ENCODE data around the gene ARID2.

The ARID2 gene

DNA sequence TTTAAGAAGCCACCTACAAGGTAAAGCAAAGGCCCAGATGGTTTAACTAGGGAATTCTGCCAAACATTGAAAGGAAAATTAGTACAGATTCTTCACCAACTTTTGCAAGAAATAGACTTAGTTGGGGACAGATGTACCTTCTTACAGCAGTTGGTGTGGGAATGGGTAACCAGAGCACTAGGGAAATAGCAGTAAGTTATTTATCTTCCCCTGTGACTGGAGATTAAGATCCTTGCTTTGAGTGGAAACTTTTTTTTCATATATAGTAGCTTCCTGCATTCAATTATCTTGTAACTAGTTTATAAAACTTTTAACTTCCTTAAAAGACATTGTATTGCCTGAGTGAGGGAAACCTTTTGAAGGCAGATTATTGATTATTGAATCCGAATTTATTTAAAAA is 44.2 kb downstream of the ARID2 start:
- DNase-seq, result no peak

DNA sequence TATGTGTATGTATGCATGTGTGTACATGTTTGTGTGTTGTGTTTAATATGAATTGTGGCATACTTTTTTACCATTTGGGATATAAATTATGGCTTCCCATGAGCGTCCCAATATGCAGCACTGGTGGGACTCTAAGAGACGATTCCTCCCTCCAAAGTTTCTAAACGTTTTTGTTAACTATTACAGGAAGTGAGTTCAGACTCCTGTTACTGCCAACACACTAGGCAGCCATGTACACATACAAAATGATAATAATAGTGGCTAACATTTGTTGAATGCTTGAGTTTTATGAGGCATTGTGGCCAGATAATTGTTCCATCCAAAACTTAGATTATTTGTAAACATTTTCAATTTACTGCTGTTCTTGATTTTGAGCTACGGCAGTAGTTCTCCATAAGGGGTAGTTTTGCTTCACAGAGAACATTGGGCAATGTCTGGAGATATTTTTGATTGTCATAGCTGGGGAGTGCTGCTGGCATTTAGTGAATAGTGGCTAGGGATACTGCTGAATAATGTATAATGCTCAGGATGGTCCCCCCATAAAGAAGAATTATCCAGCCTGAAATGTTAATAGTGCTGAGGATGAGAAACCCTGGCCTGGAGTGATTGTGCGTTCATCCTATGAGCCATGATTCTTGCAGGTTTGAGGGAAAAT is 45.1 kb downstream of the ARID2 start:
- no peak for DNase-seq

- no peak for DNase-seq
These were observed 46.0 kb downstream of the ARID2 start for GRCh38 chr12:45775465-45775864.

- no peak for DNase-seq
These were observed 46.5 kb downstream of the ARID2 start for GRCh38 chr12:45775964-45776363.

DNA sequence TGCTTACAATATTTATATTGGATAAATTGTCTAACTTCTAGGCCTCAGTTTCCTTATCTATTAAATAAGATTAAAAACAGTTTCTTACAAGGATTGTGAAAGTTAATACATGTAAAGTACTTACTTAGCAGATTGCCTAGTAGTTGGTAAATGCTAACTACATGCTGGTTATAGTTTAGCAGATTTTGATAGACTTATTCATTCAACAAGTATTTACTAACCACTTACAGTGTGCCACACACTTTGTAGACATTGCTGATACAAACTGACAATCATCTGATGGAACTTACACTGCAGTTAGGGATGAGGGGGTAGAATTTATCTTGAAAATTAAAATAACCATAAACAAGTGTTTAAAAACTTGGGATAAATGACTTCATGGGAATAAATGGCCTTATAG is 50.4 kb downstream of the ARID2 start:
- DNase-seq, result no peak

DNA sequence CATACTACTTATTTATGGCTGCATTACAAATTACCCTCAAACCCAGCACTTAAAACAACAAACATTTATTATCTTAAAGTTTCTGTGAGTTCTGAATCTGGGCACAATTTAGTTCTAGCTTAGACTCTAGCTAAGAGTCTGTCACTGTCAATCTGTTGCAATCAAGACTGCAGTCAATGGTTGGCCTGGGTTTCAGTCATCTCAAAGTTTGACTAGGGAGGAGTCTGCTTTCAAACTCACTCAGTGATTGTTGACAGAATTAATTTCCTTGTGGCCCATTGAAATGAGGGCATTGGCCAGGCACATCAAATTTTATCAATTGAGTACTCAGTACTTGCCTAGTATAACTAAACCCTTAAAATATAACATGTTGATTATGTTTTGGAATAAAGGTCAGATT is 51.6 kb downstream of the ARID2 start:
- DNase-seq, result no peak

DNA sequence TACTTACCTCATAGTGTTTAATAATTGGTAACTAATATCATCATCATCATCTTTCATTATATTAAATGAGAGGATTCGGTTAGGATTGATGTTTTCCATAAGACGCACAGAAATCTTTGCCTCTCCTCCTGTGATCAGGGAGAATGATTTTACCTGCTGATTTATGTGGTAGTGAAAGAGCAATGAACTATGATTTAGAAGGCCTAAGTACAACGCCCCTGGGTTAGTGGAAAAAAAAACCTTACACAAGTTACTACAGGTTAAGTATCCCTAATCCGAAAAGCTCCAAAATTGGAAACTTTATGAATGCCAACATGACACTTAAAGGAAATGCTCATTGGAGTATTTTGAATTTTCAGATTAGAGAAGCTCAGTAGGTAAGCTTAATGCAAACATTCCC is 55.8 kb downstream of the ARID2 start:
- no peak for DNase-seq

DNA sequence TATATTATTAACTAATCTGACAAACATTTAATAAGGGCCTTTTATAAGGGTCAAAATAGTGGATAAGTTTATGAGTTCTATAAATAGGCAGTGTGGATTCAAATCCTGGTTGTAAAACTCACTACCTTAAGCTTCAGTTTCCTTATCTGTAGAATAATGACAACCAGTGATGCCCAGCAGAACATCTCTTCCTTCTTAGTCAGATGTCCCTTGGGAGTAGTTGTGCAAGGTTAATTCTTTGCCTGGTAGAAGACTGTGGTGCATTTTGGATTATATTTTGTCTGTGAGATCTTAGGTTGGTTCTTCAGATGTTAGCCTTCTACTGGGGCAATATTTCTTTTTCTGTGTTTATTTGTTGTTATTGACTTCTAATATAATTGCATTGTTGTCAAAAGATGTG is 59.5 kb downstream of the ARID2 start:
- peak in 1 of 2 experiments; percentile 38 for DNase-seq

DNA sequence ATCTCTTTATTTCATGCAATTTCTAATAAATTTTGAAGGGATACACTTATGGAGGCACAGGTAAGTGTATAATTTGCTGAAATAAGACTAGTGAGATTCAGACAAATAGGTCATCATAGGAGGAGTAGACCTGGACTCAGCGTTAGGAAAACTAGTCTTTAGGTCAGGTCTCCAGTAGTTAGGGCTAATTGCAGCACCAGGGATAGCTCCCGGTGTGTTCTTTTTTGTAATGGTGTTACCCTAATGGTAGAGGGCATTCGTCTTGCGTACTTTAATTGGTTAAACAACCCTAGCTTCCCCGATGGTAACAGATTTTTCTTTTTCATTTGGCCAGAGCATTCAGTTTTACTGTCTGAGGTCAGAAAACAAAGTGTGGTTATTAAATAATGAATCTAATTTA is 64.9 kb downstream of the ARID2 start:
- DNase-seq, result no peak

DNA sequence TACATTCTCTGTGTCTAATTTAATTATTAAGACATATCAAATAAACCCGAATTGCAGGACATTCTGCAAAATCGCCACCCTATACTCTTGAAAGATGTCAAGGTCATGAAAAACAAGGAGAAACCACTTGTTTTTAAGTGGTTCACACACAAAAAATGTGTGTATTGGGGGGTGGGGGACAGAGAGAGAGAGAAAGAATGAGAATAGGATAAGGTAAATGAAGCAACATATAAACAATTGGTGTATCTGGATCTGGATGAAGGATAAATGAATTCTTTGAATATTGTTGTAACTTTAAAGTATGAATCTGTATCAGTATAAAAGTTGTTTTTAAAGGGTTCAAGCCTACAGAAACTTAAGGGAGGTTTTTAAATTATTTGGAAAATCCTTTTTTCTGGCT is 72.1 kb downstream of the ARID2 start:
- DNase-seq, result no peak

GRCh38 chr12:45803111-45803510 is 73.6 kb downstream of the ARID2 start:
- DNase-seq, result no peak

- DNase-seq, result no peak
These were observed 87.1 kb downstream of the ARID2 start for GRCh38 chr12:45816652-45817051.

- no peak for DNase-seq
These were observed 98.5 kb downstream of the ARID2 start for GRCh38 chr12:45827974-45828373.

GRCh38 chr12:45828402-45828801 is 98.9 kb downstream of the ARID2 start:
- no peak for DNase-seq

DNA sequence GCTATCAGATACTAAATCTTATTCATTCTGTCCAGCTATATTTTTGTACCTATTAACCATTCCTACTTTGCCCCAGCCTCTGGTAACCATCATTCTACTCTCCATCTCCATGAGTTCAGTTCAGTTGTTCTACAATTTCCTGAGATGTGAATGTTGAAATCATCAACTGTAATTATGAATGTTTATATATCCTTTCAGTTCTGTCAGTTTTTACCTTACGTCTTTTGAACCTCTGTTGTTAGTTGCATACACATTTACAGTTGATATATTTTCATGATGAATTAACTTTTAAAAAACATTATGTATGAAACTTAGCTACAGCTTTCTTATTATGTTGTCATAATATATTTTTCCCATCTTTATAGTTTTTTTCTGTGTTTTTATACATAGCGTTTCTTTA is 102.1 kb downstream of the ARID2 start:
- no peak for DNase-seq

DNA sequence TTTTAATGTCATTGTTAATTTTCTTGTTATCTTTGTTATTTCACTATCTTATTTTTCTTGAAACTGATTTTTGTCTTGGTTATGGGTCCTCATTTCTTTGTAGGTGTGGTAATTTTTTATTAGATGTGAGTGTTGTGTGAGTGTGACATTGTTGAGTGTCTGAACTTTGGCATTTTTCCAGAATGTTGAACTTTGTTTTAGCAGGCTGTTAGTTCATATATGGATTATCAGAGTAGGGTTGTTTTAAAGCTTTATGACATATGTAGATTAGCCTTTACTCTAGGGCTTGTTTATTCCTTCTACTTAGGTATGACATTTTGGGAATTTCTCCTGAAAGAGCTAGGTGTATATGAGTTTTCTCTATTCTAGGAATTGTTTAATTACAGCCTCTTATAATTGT is 103.9 kb downstream of the ARID2 start:
- no peak for DNase-seq

DNA sequence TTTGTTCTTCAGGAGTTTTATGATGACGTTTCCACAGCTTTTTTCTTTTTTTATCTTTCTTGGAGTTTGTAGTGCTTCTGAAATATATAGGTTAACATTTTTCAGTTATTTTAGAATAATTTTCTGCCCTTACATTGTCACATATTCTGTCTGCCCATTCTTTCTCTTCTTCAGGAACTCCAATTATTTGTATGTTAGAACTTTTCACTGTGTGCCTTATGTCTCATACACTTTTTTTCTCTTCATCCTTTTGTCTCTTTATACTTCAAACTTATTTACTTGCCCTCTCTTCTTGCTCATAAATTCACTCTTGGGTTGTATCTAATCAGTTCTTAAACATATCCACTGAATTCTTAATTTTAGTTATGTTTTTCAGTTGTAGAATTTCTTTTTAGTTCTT is 105.3 kb downstream of the ARID2 start:
- no peak for DNase-seq

- DNase-seq, result no peak
These were observed 110.4 kb downstream of the ARID2 start for GRCh38 chr12:45839917-45840316.

GRCh38 chr12:45849289-45849688 is 119.8 kb downstream of the ARID2 start:
- no peak for DNase-seq

GRCh38 chr12:45850302-45850701 is 120.8 kb downstream of the ARID2 start:
- no peak for DNase-seq

DNA sequence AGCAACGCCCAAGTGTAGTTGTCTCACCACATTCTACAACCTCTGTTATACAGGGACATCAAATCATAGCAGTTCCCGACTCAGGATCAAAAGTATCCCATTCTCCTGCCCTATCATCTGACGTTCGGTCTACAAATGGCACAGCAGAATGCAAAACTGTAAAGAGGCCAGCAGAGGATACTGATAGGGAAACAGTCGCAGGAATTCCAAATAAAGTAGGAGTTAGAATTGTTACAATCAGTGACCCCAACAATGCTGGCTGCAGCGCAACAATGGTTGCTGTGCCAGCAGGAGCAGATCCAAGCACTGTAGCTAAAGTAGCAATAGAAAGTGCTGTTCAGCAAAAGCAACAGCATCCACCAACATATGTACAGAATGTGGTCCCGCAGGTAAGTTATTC is 123.0 kb downstream of the ARID2 start:
- no peak for DNase-seq

GRCh38 chr12:45853550-45853949 is 124.0 kb downstream of the ARID2 start:
- DNase-seq, result no peak

DNA sequence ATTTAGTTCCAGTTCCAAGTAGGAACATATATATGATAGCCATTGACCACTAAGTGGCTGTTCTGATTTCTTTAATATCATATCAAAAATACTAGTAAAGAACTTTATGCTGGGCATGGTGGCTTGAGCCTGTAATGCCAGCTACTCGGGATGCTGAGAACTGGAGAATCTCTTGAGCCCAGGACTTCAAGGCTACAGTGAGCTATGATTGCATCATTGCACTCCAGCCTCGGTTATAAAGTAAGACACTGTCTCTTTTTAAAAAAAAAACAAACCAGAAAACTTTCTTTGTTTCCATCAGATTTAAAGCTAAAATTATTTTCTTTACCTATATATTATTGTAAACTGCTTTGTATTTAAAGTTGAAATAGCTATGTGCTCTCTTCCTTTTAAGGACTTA is 133.8 kb downstream of the ARID2 start:
- no peak for DNase-seq

DNA sequence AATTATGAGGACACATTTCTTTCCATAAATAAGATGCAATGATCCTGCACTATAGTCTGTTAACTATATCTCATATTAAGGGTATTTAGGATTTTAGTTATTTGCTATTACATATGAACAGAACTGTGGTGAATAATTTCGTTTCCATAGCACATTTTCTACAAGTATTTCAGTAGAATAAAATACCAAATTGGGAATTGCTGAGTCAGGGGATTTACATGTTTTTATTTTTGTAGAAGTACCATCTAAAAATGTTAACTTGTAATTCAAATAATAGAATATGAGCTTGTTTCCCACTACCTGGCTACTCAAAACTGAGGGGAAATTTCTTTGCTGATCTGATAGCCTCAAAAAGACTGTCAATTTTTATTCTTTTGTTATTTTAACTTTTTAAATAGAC is 136.8 kb downstream of the ARID2 start:
- no peak for DNase-seq

GRCh38 chr12:45872446-45872845 is 142.9 kb downstream of the ARID2 start:
- DNase-seq, result no peak

GRCh38 chr12:45877069-45877468 is 147.6 kb downstream of the ARID2 start:
- DNase-seq, result no peak
